Astrocyte (in vitro differentiated cells and primary cell): ENCODE data around the gene FRMD4A.

ENCODE experiments used
- CTCF ChIP-seq: IDR thresholded peaks from 2 replicates; pipeline ENCODE4 v1.5.1; 2011; ENCODE audit warnings: low read depth, mild to moderate bottlenecking, inconsistent platforms, low read length, moderate library complexity; ENCODE audit not compliant: insufficient read depth
- EZH2 ChIP-seq: IDR thresholded peaks from 2 replicates; pipeline ENCODE4 v1.6.1; 2012; ENCODE audit warnings: mild to moderate bottlenecking, low read length, inconsistent platforms; ENCODE audit not compliant: insufficient read depth

DNA sequence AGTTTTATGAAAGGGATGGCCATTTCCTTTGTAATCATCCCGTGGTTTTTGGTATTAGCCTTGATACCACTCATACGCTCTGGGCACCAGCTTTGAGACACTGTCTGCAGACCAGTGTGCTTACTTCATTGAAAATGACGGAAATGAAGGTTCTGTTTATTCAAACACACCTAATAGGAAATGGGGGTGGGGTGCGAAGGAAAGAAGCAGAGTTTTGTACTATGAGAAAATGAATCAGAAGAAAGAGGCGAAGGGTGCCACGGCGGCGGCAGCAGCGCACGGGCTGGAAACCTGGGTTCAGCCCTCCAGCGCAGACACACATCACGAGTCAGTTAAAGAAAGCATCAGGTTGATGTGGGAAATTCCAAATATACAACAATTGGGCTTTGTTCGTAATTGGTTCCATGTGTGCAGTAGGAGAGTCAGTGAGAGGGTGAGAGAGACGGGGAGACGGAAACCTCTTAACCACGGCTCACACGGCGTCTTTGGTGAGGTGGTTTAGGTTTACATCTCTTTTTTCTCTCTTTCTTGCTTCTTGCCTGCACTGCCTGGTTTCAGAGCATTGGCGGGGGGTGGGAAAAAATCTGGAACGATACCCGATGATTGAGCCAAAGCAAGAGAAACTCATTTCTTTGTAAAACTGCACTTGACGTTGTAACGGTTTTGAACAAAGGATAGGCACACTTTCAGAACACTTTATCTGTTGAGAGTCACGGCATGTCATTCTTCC, 321.2 kb downstream of the FRMD4A start:
- TF ChIP-seq EZH2: no peak
- TF ChIP-seq CTCF: no peak
